GM12892 (cell line): Measurements from ENCODE around the gene BST2.

Source experiments
- POLR2A ChIP-seq: IDR thresholded peaks from 2 replicates; pipeline ENCODE4 v1.6.1; 2011; ENCODE audit warnings: low read depth, low read length, control low read depth
- TAF1 ChIP-seq: IDR thresholded peaks from 2 replicates; pipeline ENCODE4 v1.6.1; 2011; ENCODE audit warnings: low read depth, mild to moderate bottlenecking, control low read depth, low read length, borderline replicate concordance

DNA sequence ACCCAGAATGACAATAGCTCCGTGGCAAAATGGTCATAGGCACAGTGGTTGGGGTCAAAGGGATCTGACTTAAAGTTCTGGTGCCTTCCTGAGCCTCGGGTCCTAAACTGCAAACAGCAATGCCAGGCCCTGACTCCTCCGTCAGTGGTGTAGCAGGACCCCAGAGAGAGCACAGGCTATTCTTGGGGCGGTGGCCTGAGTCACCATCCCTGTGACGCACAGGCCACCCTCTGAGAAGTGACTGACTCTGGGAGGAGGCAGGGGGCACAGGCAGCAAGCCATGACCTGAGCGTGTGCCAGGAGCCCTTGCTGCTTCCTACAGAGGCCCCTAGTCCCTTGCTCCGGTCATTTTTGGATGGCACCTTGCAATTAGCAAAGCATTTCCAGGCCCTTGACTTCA lies 47.0 kb downstream of the BST2 start:
- TF ChIP-seq POLR2A (no peak), TAF1 (no peak)
